CD14-positive monocyte (primary cell): Measurements from ENCODE around the gene OLFML3. TPM values are rescaled to one million over a fixed set of nuclear protein-coding genes. Genes with fewer than 3 reads are reported as not detected.

ENCODE experiments used
- DNase-seq, 3 donors: peaks; one replicate each; pipeline ENCODE4 v3.0.0-alpha.2; 2011 to 2022
- H2AFZ ChIP-seq: 2 replicates; pipeline ENCODE4 v1.6.0; 2012; ENCODE audit warnings: mild to moderate bottlenecking, low read depth, low read length, inconsistent platforms; ENCODE audit not compliant: insufficient read depth, poor library complexity, severe bottlenecking
- H3K27ac ChIP-seq, 2 donors: 1 replicate in 1 of 2; 2 replicates in 1 of 2; pipeline ENCODE4 v1.5.1; 2012 to 2013; ENCODE audit warnings: low read length in 2 of 2, control low read depth in 1 of 2, inconsistent platforms in 1 of 2, low read depth in 1 of 2, mild to moderate bottlenecking in 1 of 2
- H3K27me3 ChIP-seq, 2 donors: one replicate each; pipeline versions ENCODE4 v1.6.0 to v1.6.1; 2011 to 2013; ENCODE audit warnings: low read length in 2 of 2; ENCODE audit not compliant: control insufficient read depth in 2 of 2, insufficient read depth in 2 of 2
- H3K36me3 ChIP-seq, 2 donors: replicated peaks in 1 of 2; 1 replicate in 1 of 2; 2 replicates in 1 of 2; pipeline versions ENCODE4 v1.5.1 to v1.6.1; 2012 to 2013; ENCODE audit warnings: low read length in 2 of 2, control low read depth in 1 of 2, inconsistent platforms in 1 of 2, mild to moderate bottlenecking in 1 of 2; ENCODE audit not compliant: insufficient read depth in 2 of 2, control insufficient read depth in 1 of 2
- H3K4me1 ChIP-seq, 2 donors: 1 replicate in 1 of 2; 2 replicates in 1 of 2; pipeline versions ENCODE4 v1.5.1 to v1.6.1; 2012 to 2013; ENCODE audit warnings: low read length in 2 of 2, control low read depth in 1 of 2, inconsistent platforms in 1 of 2, mild to moderate bottlenecking in 1 of 2, moderate library complexity in 1 of 2; ENCODE audit not compliant: insufficient read depth in 2 of 2, control insufficient read depth in 1 of 2
- H3K4me2 ChIP-seq: replicated peaks from 2 replicates; pipeline ENCODE3; 2012; ENCODE audit warnings: low read length, moderate library complexity, mild to moderate bottlenecking; ENCODE audit not compliant: poor library complexity, severe bottlenecking; ENCODE audit errors: extremely low read depth
- H3K4me3 ChIP-seq, 3 experiments: fragments of 200-600 bp in 1 of 3; sonication (generic) in 1 of 3; replicated peaks in 1 of 3; 1 replicate in 2 of 3; 2 replicates in 1 of 3; pipeline ENCODE4 v1.5.1; 2011 to 2013; ENCODE audit warnings: low read length in 3 of 3, mild to moderate bottlenecking in 3 of 3, control low read depth in 2 of 3, low read depth in 2 of 3, inconsistent platforms in 1 of 3, moderate library complexity in 1 of 3
- H3K79me2 ChIP-seq: 2 replicates; pipeline ENCODE4 v1.6.0; 2012; ENCODE audit warnings: mild to moderate bottlenecking, control low read depth, inconsistent platforms, low read length, moderate library complexity; ENCODE audit not compliant: insufficient read depth
- H3K9ac ChIP-seq: 2 replicates; pipeline ENCODE4 v1.6.0; 2017; ENCODE audit warnings: low read length, mild to moderate bottlenecking; ENCODE audit not compliant: insufficient read depth, poor library complexity, severe bottlenecking
- H3K9me3 ChIP-seq, 2 donors: replicated peaks in 1 of 2; 1 replicate in 1 of 2; 2 replicates in 1 of 2; pipeline versions ENCODE4 v1.5.1 to v1.6.1; 2012 to 2013; ENCODE audit warnings: low read length in 2 of 2, control low read depth in 1 of 2; ENCODE audit not compliant: control insufficient read depth in 1 of 2, insufficient read depth in 1 of 2
- H4K20me1 ChIP-seq: 2 replicates; pipeline ENCODE4 v1.6.0; 2012; ENCODE audit warnings: mild to moderate bottlenecking, low read length, control low read depth, moderate library complexity; ENCODE audit not compliant: insufficient read depth
- H3K27ac Mint-ChIP-seq, 7 donors: one replicate each; pipeline ENCODE4 v1.8.0; 2020; ENCODE audit warnings: mild to moderate bottlenecking in 7 of 7, mixed read lengths in 7 of 7, moderate library complexity in 6 of 7, inconsistent platforms in 2 of 7
- H3K27me3 Mint-ChIP-seq, 3 donors: one replicate each; pipeline ENCODE4 v1.8.0; 2021 to 2022; ENCODE audit warnings: low read depth in 3 of 3, mild to moderate bottlenecking in 3 of 3, mixed read lengths in 3 of 3, moderate library complexity in 3 of 3, inconsistent platforms in 1 of 3
- H3K36me3 Mint-ChIP-seq, 2 donors: one replicate each; pipeline ENCODE4 v1.8.0; 2020; ENCODE audit warnings: mixed read lengths in 2 of 2, inconsistent platforms in 1 of 2, mild to moderate bottlenecking in 1 of 2
- H3K4me1 Mint-ChIP-seq: one replicate; pipeline ENCODE4 v1.8.0; 2020; ENCODE audit warnings: mild to moderate bottlenecking, mixed read lengths
- H3K4me3 Mint-ChIP-seq, 2 donors: one replicate each; pipeline ENCODE4 v1.8.0; 2020; ENCODE audit warnings: mild to moderate bottlenecking in 2 of 2, mixed read lengths in 2 of 2, moderate library complexity in 1 of 2
- H3K9me3 Mint-ChIP-seq, 7 donors: one replicate each; pipeline ENCODE4 v1.8.0; 2020 to 2022; ENCODE audit warnings: mixed read lengths in 7 of 7, mild to moderate bottlenecking in 6 of 7, moderate library complexity in 6 of 7, inconsistent platforms in 2 of 7
- WGBS: methylation state at CpG from one replicate; pipeline ENCODE4 v1.1.5; 2013; ENCODE audit warnings: missing lambda C conversion rate; ENCODE audit not compliant: insufficient coverage; 5-methylcytosine and 5-hydroxymethylcytosine counted together
- intact Hi-C, 2 donors: fragments of 100-400 bp; cut with micrococcal nuclease; formaldehyde crosslinking; loops; one replicate each; pipeline versions ENCODE4 v1.15.0 to v1.15.1; 2023
- polyA plus RNA-seq, 3 donors: library from polyadenylated mRNA; depleted of rRNA in 1 of 3; unstranded in 2 of 3; stranded (reverse) in 1 of 3; fragments of 300-500 nt in 2 of 3; fragments of >200 nt in 1 of 3; fragmentation: Illumina TruSeq in 2 of 3; gene quantifications; 1 replicate in 2 of 3; 2 replicates in 1 of 3; pipeline ENCODE4 v1.2.3, GENCODE V29; 2012 to 2021
- TF ChIP-seq, protein P1 (sequence below): fragments of 200-600 bp; IDR thresholded peaks from one replicate; pipeline ENCODE4 v1.8.0; 2022; ENCODE audit warnings: antibody characterized with exemption, mild to moderate bottlenecking

The OLFML3 gene
- polyA plus RNA-seq, 3 donors = 0.08 to 0.37 (median 0.28) TPM

DNA sequence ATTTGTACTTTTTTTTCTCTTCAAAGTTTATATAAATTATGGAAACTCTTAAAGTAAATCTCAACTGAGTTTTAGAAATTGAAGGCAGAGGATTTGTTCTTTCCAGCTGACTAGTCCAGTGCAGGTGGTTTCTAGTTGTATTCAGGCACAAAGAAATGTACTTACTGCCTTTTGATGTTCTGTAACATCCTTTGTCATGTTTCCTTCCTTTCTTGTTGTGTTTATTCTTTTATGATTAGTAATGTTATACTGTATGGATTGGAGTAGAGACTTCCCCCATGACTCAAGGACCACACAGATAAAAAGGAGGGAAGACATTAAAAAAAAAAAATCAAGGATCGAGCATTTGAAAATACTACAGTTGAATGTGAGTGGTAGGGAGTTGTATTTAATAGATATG lies 42.1 kb upstream of the OLFML3 start:
- no peaks in the 10 kb centered on the region for H3K27me3 Mint-ChIP-seq
- peaks cover 24 to 43% of the 10 kb centered on the region in 2 donors for H3K36me3 Mint-ChIP-seq
- Histone ChIP-seq H2AFZ (no peak overlapping the region), H3K4me2 (no peak overlapping the region), H3K36me3 (peaks cover 12 to 13% of the 10 kb centered on the region in 2 donors), H3K27me3 (no peaks in the 10 kb centered on the region), H4K20me1 (peaks cover 94% of the 10 kb centered on the region), H3K4me1 (peaks cover 60 to 84% of the 10 kb centered on the region in 2 donors), H3K79me2 (peaks cover 100% of the 10 kb centered on the region), H3K9ac (no peak overlapping the region), H3K27ac (peak overlapping the region in 1 of 2 donors; percentile 45), H3K9me3 (no peaks in the 10 kb centered on the region), H3K4me3 (no peak overlapping the region)
- peaks cover 91% of the 10 kb centered on the region for H3K4me1 Mint-ChIP-seq
- no CpG with 5 or more reads among the region's 1 CpG for WGBS
- intact Hi-C loops = no loop called here
- TF ChIP-seq, protein P1, sequence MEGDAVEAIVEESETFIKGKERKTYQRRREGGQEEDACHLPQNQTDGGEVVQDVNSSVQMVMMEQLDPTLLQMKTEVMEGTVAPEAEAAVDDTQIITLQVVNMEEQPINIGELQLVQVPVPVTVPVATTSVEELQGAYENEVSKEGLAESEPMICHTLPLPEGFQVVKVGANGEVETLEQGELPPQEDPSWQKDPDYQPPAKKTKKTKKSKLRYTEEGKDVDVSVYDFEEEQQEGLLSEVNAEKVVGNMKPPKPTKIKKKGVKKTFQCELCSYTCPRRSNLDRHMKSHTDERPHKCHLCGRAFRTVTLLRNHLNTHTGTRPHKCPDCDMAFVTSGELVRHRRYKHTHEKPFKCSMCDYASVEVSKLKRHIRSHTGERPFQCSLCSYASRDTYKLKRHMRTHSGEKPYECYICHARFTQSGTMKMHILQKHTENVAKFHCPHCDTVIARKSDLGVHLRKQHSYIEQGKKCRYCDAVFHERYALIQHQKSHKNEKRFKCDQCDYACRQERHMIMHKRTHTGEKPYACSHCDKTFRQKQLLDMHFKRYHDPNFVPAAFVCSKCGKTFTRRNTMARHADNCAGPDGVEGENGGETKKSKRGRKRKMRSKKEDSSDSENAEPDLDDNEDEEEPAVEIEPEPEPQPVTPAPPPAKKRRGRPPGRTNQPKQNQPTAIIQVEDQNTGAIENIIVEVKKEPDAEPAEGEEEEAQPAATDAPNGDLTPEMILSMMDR = no peak
- peak overlapping the region in 5 of 7 donors; percentile 9 to 71 (median 58) for H3K27ac Mint-ChIP-seq
- no peak overlapping the region for H3K4me3 Mint-ChIP-seq
- DNase-seq = no peak
- peaks cover 0 to 4% (median 0%) of the 10 kb centered on the region in 7 donors for H3K9me3 Mint-ChIP-seq

DNA sequence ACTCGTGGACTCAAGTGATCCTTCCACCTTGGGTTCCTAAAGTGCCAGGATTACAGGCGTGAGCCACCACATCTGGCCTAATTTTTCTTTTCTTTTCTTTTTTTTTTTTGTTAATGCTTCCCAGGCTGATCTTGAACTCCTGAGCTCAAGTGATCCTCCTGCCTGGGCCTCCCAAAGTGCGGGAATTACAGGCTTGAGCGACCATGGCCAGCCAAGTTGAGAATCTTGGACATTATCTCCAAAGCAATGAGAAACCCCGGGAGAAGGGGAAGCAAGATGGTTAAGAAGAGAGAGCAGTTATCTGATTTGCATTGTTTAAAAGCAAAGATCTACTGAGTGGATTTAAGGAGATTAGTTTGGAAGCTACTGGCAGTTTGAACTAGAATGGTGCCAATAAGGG lies 41.1 kb upstream of the OLFML3 start:
- H3K9me3 Mint-ChIP-seq = peaks cover 0 to 4% (median 0%) of the 10 kb centered on the region in 7 donors
- WGBS = 76% methylated on average over 3 of the region's 5 CpGs
- DNase-seq = no peak
- H3K4me1 Mint-ChIP-seq = peaks cover 87% of the 10 kb centered on the region
- no peak overlapping the region for H2AFZ ChIP-seq
- no peaks in the 10 kb centered on the region for H3K27me3 ChIP-seq
- peaks cover 12 to 13% of the 10 kb centered on the region in 2 donors for H3K36me3 ChIP-seq
- no peak overlapping the region for H3K4me3 Mint-ChIP-seq
- H3K9me3 ChIP-seq = no peaks in the 10 kb centered on the region
- peak overlapping the region; percentile 19 to 83 (median 61) for H3K27ac Mint-ChIP-seq
- H3K4me2 ChIP-seq = no peak overlapping the region
- H3K4me3 ChIP-seq = no peak overlapping the region
- peaks cover 91% of the 10 kb centered on the region for H4K20me1 ChIP-seq
- no peaks in the 10 kb centered on the region for H3K27me3 Mint-ChIP-seq
- intact Hi-C loops = no loop called here
- H3K9ac ChIP-seq = no peak overlapping the region
- peaks cover 52 to 83% of the 10 kb centered on the region in 2 donors for H3K4me1 ChIP-seq
- TF ChIP-seq, protein P1 = no peak
- peaks cover 27 to 44% of the 10 kb centered on the region in 2 donors for H3K36me3 Mint-ChIP-seq
- H3K79me2 ChIP-seq = peaks cover 100% of the 10 kb centered on the region
- H3K27ac ChIP-seq = peak overlapping the region in 1 of 2 donors; percentile 12
